Hepatocyte (in vitro differentiated cells): Measurements from ENCODE around the gene CFL2. TPM values are rescaled to one million over a fixed set of nuclear protein-coding genes. Genes with fewer than 3 reads are reported as not detected.

ENCODE experiments used
- DNase-seq: peaks from one replicate; pipeline ENCODE4 v3.0.0-alpha.2; 2016; ENCODE audit warnings: low spot score
- H2AFZ ChIP-seq: fragments of 200-600 bp; sonication (generic); 2 replicates; pipeline ENCODE4 v1.6.0; 2016; ENCODE audit warnings: antibody characterized with exemption, mild to moderate bottlenecking
- H3K27ac ChIP-seq: fragments of 200-600 bp; sonication (generic); 2 replicates; pipeline ENCODE4 v1.5.1; 2016; ENCODE audit warnings: mild to moderate bottlenecking
- H3K27me3 ChIP-seq: fragments of 200-600 bp; sonication (generic); 2 replicates; pipeline ENCODE4 v1.6.1; 2016
- H3K36me3 ChIP-seq: fragments of 200-600 bp; sonication (generic); replicated peaks from 2 replicates; pipeline ENCODE4 v1.5.1; 2016; ENCODE audit warnings: low read depth; ENCODE audit not compliant: insufficient read depth
- H3K4me1 ChIP-seq: fragments of 200-600 bp; sonication (generic); 2 replicates; pipeline ENCODE4 v1.5.1; 2016; ENCODE audit warnings: mild to moderate bottlenecking, moderate library complexity; ENCODE audit not compliant: insufficient read depth
- H3K4me2 ChIP-seq: fragments of 200-600 bp; sonication (generic); 2 replicates; pipeline ENCODE4 v1.6.0; 2016
- H3K4me3 ChIP-seq: fragments of 200-600 bp; sonication (generic); 2 replicates; pipeline ENCODE4 v1.5.1; 2016; ENCODE audit warnings: mild to moderate bottlenecking
- H3K79me2 ChIP-seq: fragments of 200-600 bp; sonication (generic); 2 replicates; pipeline ENCODE4 v1.6.0; 2017; ENCODE audit warnings: mild to moderate bottlenecking
- H3K9me2 ChIP-seq: fragments of 200-600 bp; sonication (generic); replicated peaks from 2 replicates; pipeline ENCODE4 v1.6.0; 2017; ENCODE audit warnings: mild to moderate bottlenecking; ENCODE audit not compliant: insufficient read depth
- H3K9me3 ChIP-seq: fragments of 200-600 bp; sonication (generic); 2 replicates; pipeline ENCODE4 v1.5.1; 2016; ENCODE audit warnings: low read depth, mild to moderate bottlenecking
- H4K20me1 ChIP-seq: fragments of 200-600 bp; sonication (generic); 2 replicates; pipeline ENCODE4 v1.6.0; 2016; ENCODE audit warnings: mild to moderate bottlenecking; ENCODE audit not compliant: insufficient read depth, poor library complexity, severe bottlenecking
- EZH2 ChIP-seq: fragments of 200-600 bp; sonication (generic); IDR thresholded peaks from 2 replicates; pipeline ENCODE4 v1.6.1; 2016; ENCODE audit warnings: antibody characterized with exemption, mild to moderate bottlenecking, borderline replicate concordance
- EZH2phosphoT487 ChIP-seq: fragments of 200-600 bp; sonication (generic); IDR thresholded peaks from one replicate; pipeline ENCODE4 v1.6.1; 2018; ENCODE audit warnings: antibody characterized with exemption, mild to moderate bottlenecking, low read depth, moderate library complexity; ENCODE audit not compliant: unreplicated experiment, severe bottlenecking
- WGBS: methylation state at CpG from one replicate; pipeline ENCODE4 v1.1.6; 2016; ENCODE audit warnings: low lambda C conversion rate; ENCODE audit errors: missing lambda C conversion rate; 5-methylcytosine and 5-hydroxymethylcytosine counted together
- polyA plus RNA-seq: library from polyadenylated mRNA; unstranded; fragments of >200 nt; fragmentation: Nextera tagmentation; extraction: Ambion mirVana; gene quantifications from 2 replicates; pipeline ENCODE4 v1.2.1, GENCODE V29; 2016
- total RNA-seq: library from RNA; depleted of rRNA; stranded (reverse); fragments of >200 nt; gene quantifications from 2 replicates; pipeline ENCODE4 v1.2.3, GENCODE V29; 2014
- TF ChIP-seq, protein P1 (sequence below): fragments of 200-600 bp; sonication (generic); IDR thresholded peaks from 2 replicates; pipeline ENCODE4 v1.5.1; 2016; ENCODE audit warnings: antibody characterized with exemption, mild to moderate bottlenecking; ENCODE audit not compliant: poor library complexity

Gene CFL2
- total and polyA plus RNA-seq, 2 experiments from 2014 or later = 39.5 to 46.6 TPM

DNA sequence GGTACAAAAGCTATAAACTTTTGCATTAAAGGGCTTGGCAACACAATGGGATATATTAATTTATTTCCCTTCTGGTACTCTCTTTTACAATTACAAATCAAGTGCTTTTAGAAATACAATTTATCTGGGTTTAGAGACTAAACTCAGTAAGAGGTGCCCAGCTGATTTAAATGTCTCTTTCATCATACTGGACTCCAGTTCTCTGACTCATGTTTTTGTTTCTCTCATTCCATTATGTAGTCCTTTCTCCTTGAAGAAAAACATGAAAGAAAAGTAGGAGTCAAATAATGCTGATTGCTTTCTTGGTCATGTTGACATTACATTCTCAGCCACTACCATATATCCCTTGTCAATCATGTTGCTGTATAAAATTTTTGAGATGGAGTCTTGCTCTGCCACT lies 36.3 kb upstream of the CFL2 start:
- H3K9me3 ChIP-seq = no peaks in the 10 kb centered on the region
- no peaks in the 10 kb centered on the region for H3K79me2 ChIP-seq
- no peaks in the 10 kb centered on the region for H3K4me1 ChIP-seq
- no peak for DNase-seq
- no peaks in the 10 kb centered on the region for H3K9me2 ChIP-seq
- TF ChIP-seq, protein P1, sequence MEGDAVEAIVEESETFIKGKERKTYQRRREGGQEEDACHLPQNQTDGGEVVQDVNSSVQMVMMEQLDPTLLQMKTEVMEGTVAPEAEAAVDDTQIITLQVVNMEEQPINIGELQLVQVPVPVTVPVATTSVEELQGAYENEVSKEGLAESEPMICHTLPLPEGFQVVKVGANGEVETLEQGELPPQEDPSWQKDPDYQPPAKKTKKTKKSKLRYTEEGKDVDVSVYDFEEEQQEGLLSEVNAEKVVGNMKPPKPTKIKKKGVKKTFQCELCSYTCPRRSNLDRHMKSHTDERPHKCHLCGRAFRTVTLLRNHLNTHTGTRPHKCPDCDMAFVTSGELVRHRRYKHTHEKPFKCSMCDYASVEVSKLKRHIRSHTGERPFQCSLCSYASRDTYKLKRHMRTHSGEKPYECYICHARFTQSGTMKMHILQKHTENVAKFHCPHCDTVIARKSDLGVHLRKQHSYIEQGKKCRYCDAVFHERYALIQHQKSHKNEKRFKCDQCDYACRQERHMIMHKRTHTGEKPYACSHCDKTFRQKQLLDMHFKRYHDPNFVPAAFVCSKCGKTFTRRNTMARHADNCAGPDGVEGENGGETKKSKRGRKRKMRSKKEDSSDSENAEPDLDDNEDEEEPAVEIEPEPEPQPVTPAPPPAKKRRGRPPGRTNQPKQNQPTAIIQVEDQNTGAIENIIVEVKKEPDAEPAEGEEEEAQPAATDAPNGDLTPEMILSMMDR = no peak
- TF ChIP-seq EZH2 (no peak), EZH2phosphoT487 (no peak)
- no peaks in the 10 kb centered on the region for H3K27me3 ChIP-seq
- no peak overlapping the region for H3K4me3 ChIP-seq
- H4K20me1 ChIP-seq = no peaks in the 10 kb centered on the region
- H3K36me3 ChIP-seq = no peaks in the 10 kb centered on the region
- no peak overlapping the region for H3K27ac ChIP-seq
- no peak overlapping the region for H2AFZ ChIP-seq
- no peak overlapping the region for H3K4me2 ChIP-seq

DNA sequence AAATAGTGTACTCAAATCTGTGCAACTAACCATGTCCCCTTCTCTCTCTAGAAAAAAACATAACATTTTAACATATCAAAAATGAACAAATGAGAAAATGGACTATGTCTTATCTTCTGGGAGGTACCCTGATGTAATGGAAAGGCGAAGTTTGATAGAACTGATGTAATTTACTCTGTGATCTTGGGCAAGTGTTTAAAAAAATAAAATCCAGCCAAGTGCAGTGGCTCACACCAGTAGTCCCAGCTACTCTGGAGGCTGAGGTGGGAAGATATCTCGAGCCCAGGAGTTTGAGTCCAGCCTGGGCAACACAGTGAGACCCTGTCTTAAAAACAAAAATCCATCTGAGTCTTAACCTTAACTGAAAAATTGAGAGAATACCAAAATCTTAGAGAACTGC lies 35.8 kb upstream of the CFL2 start:
- Histone ChIP-seq H3K4me1 (no peaks in the 10 kb centered on the region), H3K79me2 (no peaks in the 10 kb centered on the region), H3K9me3 (no peaks in the 10 kb centered on the region), H3K27ac (no peak overlapping the region), H4K20me1 (no peaks in the 10 kb centered on the region), H3K36me3 (no peaks in the 10 kb centered on the region), H3K4me2 (no peak overlapping the region), H2AFZ (no peak overlapping the region), H3K4me3 (no peak overlapping the region), H3K27me3 (no peaks in the 10 kb centered on the region), H3K9me2 (no peaks in the 10 kb centered on the region)
- TF ChIP-seq, protein P1 = no peak
- TF ChIP-seq EZH2phosphoT487 (no peak), EZH2 (no peak)
- WGBS = 88% methylated on average over 2 of the region's 2 CpGs
- DNase-seq = no peak

DNA sequence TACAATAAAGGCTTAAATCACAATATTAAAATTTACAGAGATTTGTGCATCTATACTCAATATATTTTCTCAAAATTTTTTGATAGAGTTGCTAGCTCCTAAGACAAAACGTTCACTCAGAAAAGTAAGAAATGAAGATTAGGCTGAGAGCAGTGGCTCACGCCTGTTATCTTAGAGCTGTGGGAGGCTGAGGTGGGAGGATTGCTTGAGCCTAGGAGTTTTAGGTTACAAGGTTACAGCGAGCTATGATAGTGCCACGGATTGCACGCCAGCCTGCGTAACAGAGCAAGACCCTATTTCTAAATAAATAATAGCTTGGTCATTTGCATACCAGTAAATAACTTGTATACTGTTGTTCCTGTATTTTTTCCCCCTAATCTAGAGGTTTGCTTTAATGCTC lies 35.0 kb upstream of the CFL2 start:
- no peak overlapping the region for H2AFZ ChIP-seq
- H3K4me2 ChIP-seq = no peak overlapping the region
- DNase-seq = no peak
- TF ChIP-seq, protein P1 = no peak
- TF ChIP-seq EZH2phosphoT487 (no peak), EZH2 (no peak)
- H3K79me2 ChIP-seq = no peaks in the 10 kb centered on the region
- H3K36me3 ChIP-seq = no peaks in the 10 kb centered on the region
- no peaks in the 10 kb centered on the region for H3K9me2 ChIP-seq
- H3K27me3 ChIP-seq = no peaks in the 10 kb centered on the region
- no peaks in the 10 kb centered on the region for H3K4me1 ChIP-seq
- WGBS = 91% methylated on average over 6 of the region's 6 CpGs
- no peak overlapping the region for H3K4me3 ChIP-seq
- no peaks in the 10 kb centered on the region for H3K9me3 ChIP-seq
- H3K27ac ChIP-seq = no peak overlapping the region
- H4K20me1 ChIP-seq = no peaks in the 10 kb centered on the region
